Upper lobe of left lung (tissue), 6 donors: ENCODE results near the gene MBNL2. TPM values are rescaled to one million over a fixed set of nuclear protein-coding genes. Genes with fewer than 3 reads are reported as not detected.
A peak's percentile ranks its signal among the peaks of the same experiment; 100 is the strongest.

ENCODE experiments used
- ATAC-seq, 2 donors: fragments of 200-7000 bp; cut with Tn5 transposase; one replicate each; pipeline ENCODE4 v1.9.1; 2022; ENCODE audit warnings: mild to moderate bottlenecking in 2 of 2, moderate library complexity in 2 of 2; ENCODE audit not compliant: low FRiP score in 2 of 2
- DNase-seq, 2 donors: peaks; one replicate each; pipeline ENCODE4 v3.0.0-alpha.2; 2019 to 2020
- H3K27ac ChIP-seq, 4 donors: fragments of 200-600 bp; sonication (generic); one replicate each; pipeline ENCODE4 v1.5.1; 2016 to 2019
- H3K27me3 ChIP-seq, 4 donors: fragments of 200-600 bp; sonication (generic); one replicate each; pipeline ENCODE4 v1.5.1; 2017 to 2019
- H3K36me3 ChIP-seq, 4 donors: fragments of 200-600 bp; sonication (generic); one replicate each; pipeline ENCODE4 v1.5.1; 2016 to 2019
- H3K4me1 ChIP-seq, 4 donors: fragments of 200-600 bp; sonication (generic); one replicate each; pipeline ENCODE4 v1.5.1; 2018 to 2019
- H3K4me3 ChIP-seq, 4 donors: fragments of 200-600 bp; sonication (generic); one replicate each; pipeline ENCODE4 v1.5.1; 2017 to 2019; ENCODE audit warnings: mild to moderate bottlenecking in 2 of 4, moderate library complexity in 1 of 4
- H3K9me3 ChIP-seq, 4 donors: fragments of 200-600 bp; sonication (generic); one replicate each; pipeline ENCODE4 v1.5.1; 2018 to 2019
- CTCF ChIP-seq, 6 experiments: fragments of 450-650 bp in 4 of 6; fragments of 200-600 bp in 2 of 6; sonication (generic) in 2 of 6; IDR thresholded peaks; one replicate each; pipeline ENCODE4 v1.5.1; 2016 to 2019; ENCODE audit warnings: antibody characterized with exemption in 6 of 6
- EP300 ChIP-seq, 4 donors: sonication (generic); formaldehyde crosslinking; IDR thresholded peaks; one replicate each; pipeline ENCODE4 v1.5.1; 2017; ENCODE audit warnings: antibody characterized with exemption in 4 of 4, control low read depth in 2 of 4
- POLR2A ChIP-seq, 4 donors: fragments of 450-650 bp; IDR thresholded peaks; one replicate each; pipeline ENCODE4 v1.5.1; 2016 to 2017; ENCODE audit warnings: antibody characterized with exemption in 4 of 4, mild to moderate bottlenecking in 2 of 4
- POLR2AphosphoS5 ChIP-seq, 2 donors: sonication (generic); formaldehyde crosslinking; IDR thresholded peaks; one replicate each; pipeline ENCODE4 v1.5.1; 2017; ENCODE audit warnings: antibody characterized with exemption in 2 of 2
- WGBS, 2 donors: methylation state at CpG; one replicate each; pipeline ENCODE4 v1.1.5; 2017 to 2018; 5-methylcytosine and 5-hydroxymethylcytosine counted together
- total RNA-seq, 6 donors: library from RNA; depleted of rRNA in 4 of 6; stranded (reverse); fragments of >200 nt in 4 of 6; gene quantifications; one replicate each; pipeline versions ENCODE4 v1.1.0 to v1.2.1, GENCODE V29; 2016 to 2021
- donor health status: DM: no; HTN: no; CAD: no; lungs with moderate emphysema.
- donor health status: DM: no; HTN: yes; CAD: no; lungs with severe emphysema.

The MBNL2 gene
- total RNA-seq, 6 donors from 2014 or later = 40.9 to 78.4 (median 51.3) TPM

DNA sequence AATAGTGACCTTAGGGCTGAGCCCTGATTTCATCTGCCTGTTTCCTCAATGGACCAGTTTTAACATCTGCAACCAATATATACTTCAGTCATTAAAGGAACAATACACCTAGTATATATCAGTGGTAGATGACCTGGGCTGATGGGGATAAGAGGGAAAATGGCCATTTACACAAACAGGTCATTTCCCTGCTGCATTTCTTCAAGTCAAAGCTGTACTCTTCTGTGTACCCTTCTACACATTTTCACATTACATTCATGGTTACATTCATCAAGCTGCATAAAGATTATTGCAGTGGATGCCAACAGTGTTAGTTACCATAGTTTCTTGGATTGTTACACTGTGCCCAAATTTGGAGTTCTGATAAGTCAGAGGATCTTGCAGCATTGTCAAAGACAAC lies 130.7 kb downstream of the MBNL2 start:
- DNase-seq (no peak), ATAC-seq (no peak)
- no peak for TF ChIP-seq POLR2A (IDR thresholded peaks at IDR 0.05)
- Histone ChIP-seq H3K4me3 (no peak overlapping the region), H3K27ac (peak overlapping the region in 1 of 4 donors; percentile 42), H3K9me3 (no peaks in the 10 kb centered on the region), H3K27me3 (no peaks in the 10 kb centered on the region), H3K4me1 (peaks cover 0 to 11% (median 0%) of the 10 kb centered on the region in 4 donors), H3K36me3 (peaks cover 0 to 74% (median 19%) of the 10 kb centered on the region in 4 donors)

DNA sequence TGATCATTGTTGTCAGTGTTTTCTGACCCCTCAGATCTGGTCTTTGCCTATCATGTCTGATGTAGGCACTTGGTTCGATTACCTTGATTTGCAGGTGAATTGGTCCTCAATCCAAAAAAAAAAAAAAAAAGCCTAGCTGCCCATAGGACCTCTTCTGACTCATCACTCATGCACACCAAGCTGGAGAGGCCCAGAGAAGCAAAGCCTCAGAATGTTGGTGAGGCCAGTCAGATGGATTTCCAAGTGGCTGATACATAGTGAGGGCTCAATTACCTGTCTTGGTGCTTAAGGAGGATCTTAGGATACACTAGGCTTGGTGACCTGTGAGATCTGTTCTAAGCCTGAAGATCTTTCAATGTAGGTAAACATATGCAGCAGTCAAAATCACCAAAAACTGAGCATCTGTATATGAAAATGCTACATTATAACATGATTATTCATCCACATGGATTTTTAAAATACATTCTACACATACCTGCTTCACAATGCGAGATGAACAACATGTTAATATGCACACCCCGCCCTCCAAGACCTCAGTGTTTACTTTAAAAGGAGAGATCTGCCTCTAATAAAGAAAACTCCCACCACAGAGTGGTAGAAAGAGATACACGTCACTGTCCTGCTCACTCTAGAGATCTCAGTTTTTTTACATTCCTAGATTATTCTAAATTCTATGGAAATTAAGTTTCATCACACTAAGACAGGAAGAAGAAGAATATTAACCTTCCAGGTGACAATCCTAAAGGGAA lies 132.0 kb downstream of the MBNL2 start:
- no peaks in the 10 kb centered on the region for H3K9me3 ChIP-seq
- no peak for ATAC-seq
- no peaks in the 10 kb centered on the region for H3K27me3 ChIP-seq
- DNase-seq = no peak
- no peak overlapping the region for H3K27ac ChIP-seq
- TF ChIP-seq EP300 (IDR thresholded peaks at IDR 0.05) = no peak
- no peak overlapping the region for H3K4me3 ChIP-seq
- peaks cover 0 to 12% (median under 1%) of the 10 kb centered on the region in 4 donors for H3K4me1 ChIP-seq
- H3K36me3 ChIP-seq = peaks cover 0 to 65% (median 19%) of the 10 kb centered on the region in 4 donors
- WGBS, 2 donors = 85 to 91% methylated on average over 4 of the region's 4 CpGs

GRCh38 chr13:97354808-97355207 lies 132.7 kb downstream of the MBNL2 start:
- Histone ChIP-seq H3K27me3 (no peaks in the 10 kb centered on the region), H3K27ac (no peak overlapping the region), H3K36me3 (peaks cover 0 to 58% (median 16%) of the 10 kb centered on the region in 4 donors), H3K4me1 (peaks cover 0 to 14% (median 2%) of the 10 kb centered on the region in 4 donors), H3K4me3 (no peak overlapping the region), H3K9me3 (no peaks in the 10 kb centered on the region)
- WGBS, 2 donors = 82 to 87% methylated on average over 5 of the region's 5 CpGs
- no peak for DNase-seq
- TF ChIP-seq EP300 (IDR thresholded peaks at IDR 0.05) (no peak), POLR2AphosphoS5 (IDR thresholded peaks at IDR 0.05) (no peak), CTCF (IDR thresholded peaks at IDR 0.05) (no peak), POLR2A (IDR thresholded peaks at IDR 0.05) (no peak)
- ATAC-seq = no peak

GRCh38 chr13:97356592-97356991 lies 134.5 kb downstream of the MBNL2 start:
- peaks cover 0 to 55% (median 5%) of the 10 kb centered on the region in 4 donors for H3K36me3 ChIP-seq
- DNase-seq = no peak

DNA sequence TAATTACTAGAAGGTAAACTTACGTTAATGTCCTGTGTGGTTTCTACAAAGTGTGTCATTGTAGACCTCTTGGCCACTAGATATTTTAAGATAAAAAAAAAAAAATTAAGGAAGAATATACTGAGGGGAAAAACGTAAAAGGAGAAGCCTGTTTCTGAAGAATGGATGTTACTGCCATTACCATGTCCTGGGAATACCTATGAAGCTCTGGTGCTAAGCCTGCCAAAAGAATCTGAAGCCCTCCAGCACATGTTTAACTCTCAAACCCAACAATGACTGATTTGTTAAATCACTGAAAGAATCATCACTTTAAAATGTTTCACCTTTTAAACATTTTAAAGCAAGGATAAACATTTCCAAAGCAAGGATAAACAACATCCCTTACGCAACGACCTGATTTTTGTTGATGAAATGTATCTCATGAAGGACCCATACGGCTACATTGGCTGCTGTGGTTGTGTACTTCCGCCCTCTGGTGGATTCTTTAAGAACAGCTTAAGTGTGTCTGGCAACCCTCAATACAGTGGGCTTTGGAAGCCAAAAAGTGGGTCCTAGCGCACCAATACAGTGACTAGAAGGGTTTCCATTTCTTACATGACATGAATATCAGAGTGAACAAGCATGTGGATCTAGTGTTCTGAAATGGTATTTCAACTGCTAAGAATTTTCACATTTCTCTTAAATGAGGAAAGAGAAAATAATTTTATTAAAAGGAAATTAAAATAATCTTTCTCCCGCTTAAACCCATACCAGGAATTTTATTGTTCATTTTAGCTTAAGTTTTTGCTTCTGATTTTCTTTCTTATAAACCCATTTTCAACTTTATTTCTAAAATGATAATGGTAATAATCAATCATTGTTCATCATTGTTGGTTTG lies 137.3 kb downstream of the MBNL2 start:
- WGBS, 2 donors = 33 to 36% methylated on average over 8 of the region's 8 CpGs
- no peak overlapping the region for H3K4me3 ChIP-seq
- ATAC-seq (peak; percentile 70 to 93), DNase-seq (peak in 1 of 2 donors; percentile 50)
- H3K4me1 ChIP-seq = peaks cover 0 to 12% (median 3%) of the 10 kb centered on the region in 4 donors
- no peaks in the 10 kb centered on the region for H3K27me3 ChIP-seq
- H3K36me3 ChIP-seq = peaks cover 0 to 42% (median 5%) of the 10 kb centered on the region in 4 donors
- TF ChIP-seq EP300 (IDR thresholded peaks at IDR 0.05) (no peak), POLR2AphosphoS5 (IDR thresholded peaks at IDR 0.05) (peak; percentile 14 to 20), CTCF (IDR thresholded peaks at IDR 0.05) (peak; percentile 71 to 84 (median 81))
- H3K9me3 ChIP-seq = no peaks in the 10 kb centered on the region
- H3K27ac ChIP-seq = peak overlapping the region in 2 of 4 donors; percentile 32 to 39

More at GRCh38 chr13:97356592-97356991, 134.5 kb downstream of the MBNL2 start:
- no peak for TF ChIP-seq POLR2AphosphoS5 (IDR thresholded peaks at IDR 0.05)
- TF ChIP-seq POLR2A (IDR thresholded peaks at IDR 0.05) = no peak
- no peak for TF ChIP-seq CTCF (IDR thresholded peaks at IDR 0.05)
- ATAC-seq = no peak
- peaks cover 0 to 14% (median 2%) of the 10 kb centered on the region in 4 donors for H3K4me1 ChIP-seq
- no peaks in the 10 kb centered on the region for H3K9me3 ChIP-seq
- H3K27ac ChIP-seq = no peak overlapping the region
- no peaks in the 10 kb centered on the region for H3K27me3 ChIP-seq
- H3K4me3 ChIP-seq = no peak overlapping the region
- WGBS, 2 donors = 94 to 97% methylated on average over 8 of the region's 8 CpGs
